Common myeloid progenitor, CD34-positive (primary cell): ENCODE results near the gene PALLD.

Source experiments
- CTCF ChIA-PET: fragments of 350-600 bp; sonication (Branson Sonifier 250); formaldehyde crosslinking; loops from one replicate; lab custom pipeline; 2021; ENCODE audit warnings: antibody characterized with exemption; lab: Charles Lee
- POLR2A ChIA-PET: fragments of 350-600 bp; sonication (Branson Sonifier 250); formaldehyde crosslinking; loops from one replicate; lab custom pipeline; 2021; ENCODE audit warnings: antibody characterized with exemption; lab: Charles Lee
- DNase-seq, 3 donors: peaks; one replicate each; pipeline versions ENCODE4 v3.0.0 to v3.0.0-alpha.2; 2013
- H3K27ac ChIP-seq, 2 experiments: 1 replicate in 1 of 2; 2 replicates in 1 of 2; pipeline ENCODE4 v1.7.0; 2013; ENCODE audit warnings: inconsistent platforms in 2 of 2, low read length in 2 of 2, mild to moderate bottlenecking in 2 of 2, low read depth in 1 of 2, moderate library complexity in 1 of 2; ENCODE audit not compliant: severe bottlenecking in 2 of 2, insufficient read depth in 1 of 2, poor library complexity in 1 of 2
- H3K27me3 ChIP-seq, 5 experiments: replicated peaks in 2 of 5; 1 replicate in 3 of 5; 2 replicates in 2 of 5; pipeline versions ENCODE4 v1.6.1 to v1.7.0; 2013; ENCODE audit warnings: low read length in 4 of 5, mild to moderate bottlenecking in 2 of 5, moderate library complexity in 2 of 5, inconsistent platforms in 1 of 5; ENCODE audit not compliant: insufficient read depth in 5 of 5, control insufficient read depth in 4 of 5
- H3K36me3 ChIP-seq, 4 experiments: 1 replicate in 2 of 4; 2 replicates in 2 of 4; pipeline versions ENCODE4 v1.6.1 to v1.7.0; 2013; ENCODE audit warnings: low read length in 3 of 4, control low read depth in 1 of 4, mild to moderate bottlenecking in 1 of 4; ENCODE audit not compliant: control insufficient read depth in 4 of 4, insufficient read depth in 4 of 4
- H3K4me1 ChIP-seq, 4 experiments: 1 replicate in 3 of 4; 2 replicates in 1 of 4; pipeline versions ENCODE4 v1.6.1 to v1.7.1; 2013; ENCODE audit warnings: low read length in 3 of 4, mild to moderate bottlenecking in 3 of 4, control low read depth in 1 of 4, inconsistent platforms in 1 of 4, moderate library complexity in 1 of 4; ENCODE audit not compliant: control insufficient read depth in 4 of 4, insufficient read depth in 4 of 4; ENCODE audit errors: control extremely low read depth in 1 of 4
- H3K4me3 ChIP-seq, 7 experiments: 1 replicate in 4 of 7; 2 replicates in 3 of 7; pipeline versions ENCODE4 v1.5.1 to v1.7.0; 2013; ENCODE audit warnings: mild to moderate bottlenecking in 7 of 7, low read length in 6 of 7, moderate library complexity in 6 of 7, inconsistent platforms in 2 of 7, low read depth in 2 of 7, control low read depth in 1 of 7; ENCODE audit not compliant: insufficient read depth in 4 of 7, control insufficient read depth in 1 of 7; ENCODE audit errors: extremely low read depth in 1 of 7
- H3K9me3 ChIP-seq, 5 experiments: 1 replicate in 4 of 5; 2 replicates in 1 of 5; pipeline versions ENCODE4 v1.6.1 to v1.7.1; 2013; ENCODE audit warnings: low read length in 4 of 5, mild to moderate bottlenecking in 2 of 5, inconsistent platforms in 1 of 5, low read depth in 1 of 5, moderate library complexity in 1 of 5; ENCODE audit not compliant: control insufficient read depth in 4 of 5, insufficient read depth in 2 of 5; ENCODE audit errors: control extremely low read depth in 1 of 5
- WGBS: methylation state at CpG from one replicate; pipeline ENCODE4 v1.1.5; 2013; ENCODE audit not compliant: insufficient coverage; 5-methylcytosine and 5-hydroxymethylcytosine counted together

PALLD gene

DNA sequence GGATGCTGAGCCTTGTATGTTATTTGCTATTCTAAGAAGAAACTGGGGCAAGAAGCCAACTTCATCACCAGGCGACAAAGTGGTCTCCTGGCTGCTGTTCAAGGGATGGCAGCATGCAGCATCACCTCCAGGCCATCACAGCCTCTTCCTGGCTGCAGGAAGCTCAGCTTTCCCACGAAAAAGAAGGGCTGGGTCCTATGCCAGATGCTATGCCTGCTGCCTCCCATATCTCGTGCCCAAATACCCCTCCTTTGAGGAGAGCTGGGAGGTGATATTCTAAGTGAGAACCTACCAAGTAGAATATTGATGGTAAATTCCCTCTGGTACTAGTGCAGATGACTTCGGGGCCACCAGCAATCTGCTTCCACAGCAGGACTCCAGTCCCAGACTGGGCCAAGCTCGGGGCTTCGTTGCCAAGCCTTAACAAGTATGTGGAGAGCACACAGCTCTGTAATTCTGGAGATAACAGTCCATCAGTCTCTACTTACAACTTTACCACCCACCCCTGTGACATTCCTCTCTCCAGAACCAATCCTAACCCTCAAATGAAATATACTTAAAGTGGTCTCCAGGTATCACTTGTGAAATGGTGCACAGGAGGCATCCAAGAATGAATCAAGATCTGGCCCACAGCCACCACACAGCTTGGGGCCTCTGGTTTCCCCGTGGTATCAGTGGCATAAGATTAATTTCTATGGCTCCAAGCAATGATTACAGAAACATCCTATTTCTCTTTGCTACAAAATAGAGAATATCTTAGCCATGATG, 149.3 kb downstream of the PALLD start:
- Histone ChIP-seq H3K27ac (no peak overlapping the region), H3K9me3 (no peaks in the 10 kb centered on the region), H3K4me3 (no peak overlapping the region), H3K4me1 (no peaks in the 10 kb centered on the region), H3K36me3 (no peaks in the 10 kb centered on the region), H3K27me3 (no peaks in the 10 kb centered on the region)
- no peak for DNase-seq
- ChIA-PET POLR2A (no interaction called here), CTCF (interaction anchor here (0.6 to 0.7 kb wide), 2 partner anchors 9 to 164 kb away, joined by 3 read pairs; no protein-coding TSS in a partner anchor)
- 86% methylated on average over 4 of the region's 7 CpGs for WGBS

DNA sequence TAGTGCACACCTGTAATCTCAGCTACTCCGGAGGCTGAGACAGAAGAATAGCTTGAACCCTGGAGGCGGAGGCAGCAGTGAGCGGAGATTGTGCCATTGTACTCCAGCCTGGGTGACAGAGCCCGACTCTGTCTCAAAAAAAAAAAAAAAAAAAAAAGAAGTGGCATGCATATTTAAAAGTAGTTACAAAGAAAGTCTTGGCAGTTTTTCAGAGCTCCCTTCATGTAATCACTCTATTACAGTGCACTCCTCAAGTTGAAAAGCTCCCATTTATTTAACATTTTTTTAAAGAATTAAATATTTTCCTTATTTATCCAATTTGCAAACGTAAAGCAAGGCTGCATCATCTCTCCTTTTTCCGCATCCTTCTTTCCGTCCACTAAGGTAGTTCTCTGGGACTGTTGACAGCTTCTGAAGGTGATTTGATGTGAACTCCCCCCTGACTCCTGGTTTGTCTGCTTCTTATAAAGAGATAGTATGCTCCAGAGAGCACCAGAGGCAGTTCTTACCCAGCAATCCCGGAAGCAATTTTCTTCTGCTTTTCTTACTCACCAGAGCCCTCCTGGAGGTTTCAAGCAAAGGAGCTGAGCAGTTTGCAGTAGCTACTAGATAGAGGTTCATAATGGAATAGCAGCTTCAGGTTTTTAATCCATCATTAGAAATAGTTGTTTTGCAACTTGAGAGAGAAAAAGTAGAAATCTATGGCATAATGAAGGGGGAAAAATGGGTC, 151.0 kb downstream of the PALLD start:
- Histone ChIP-seq H3K36me3 (no peaks in the 10 kb centered on the region), H3K4me3 (no peak overlapping the region), H3K9me3 (no peaks in the 10 kb centered on the region), H3K4me1 (no peaks in the 10 kb centered on the region), H3K27ac (no peak overlapping the region), H3K27me3 (no peaks in the 10 kb centered on the region)
- peak in 1 of 3 donors; percentile 19 for DNase-seq
- ChIA-PET CTCF (no interaction called here), POLR2A (no interaction called here)
- 100% methylated on average over 3 of the region's 8 CpGs for WGBS

DNA sequence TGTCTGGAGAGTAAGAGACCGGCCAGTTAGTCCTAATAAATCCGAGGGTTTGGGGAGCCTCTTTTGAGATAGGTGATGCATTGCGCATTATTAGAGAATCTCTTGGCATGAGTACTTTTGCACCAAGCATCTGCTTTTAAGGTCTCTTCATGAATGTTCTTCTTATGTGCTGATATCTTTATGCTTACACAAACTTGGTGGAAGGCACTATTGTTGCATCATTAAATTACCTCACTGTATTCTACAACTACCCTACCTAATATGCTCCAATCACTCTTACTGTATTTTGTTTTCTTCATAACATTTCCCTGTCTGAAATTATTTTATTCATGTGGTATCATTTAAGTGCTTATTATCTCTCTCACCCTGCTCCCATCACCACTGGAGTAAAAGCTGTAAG, 151.6 kb downstream of the PALLD start:
- Histone ChIP-seq H3K9me3 (no peaks in the 10 kb centered on the region), H3K27ac (no peak overlapping the region), H3K4me3 (no peak overlapping the region), H3K36me3 (no peaks in the 10 kb centered on the region), H3K27me3 (no peaks in the 10 kb centered on the region), H3K4me1 (no peaks in the 10 kb centered on the region)
- 93% methylated on average over 3 of the region's 3 CpGs for WGBS
- DNase-seq: no peak
- CTCF ChIA-PET: no interaction called here
- POLR2A ChIA-PET: no interaction called here

DNA sequence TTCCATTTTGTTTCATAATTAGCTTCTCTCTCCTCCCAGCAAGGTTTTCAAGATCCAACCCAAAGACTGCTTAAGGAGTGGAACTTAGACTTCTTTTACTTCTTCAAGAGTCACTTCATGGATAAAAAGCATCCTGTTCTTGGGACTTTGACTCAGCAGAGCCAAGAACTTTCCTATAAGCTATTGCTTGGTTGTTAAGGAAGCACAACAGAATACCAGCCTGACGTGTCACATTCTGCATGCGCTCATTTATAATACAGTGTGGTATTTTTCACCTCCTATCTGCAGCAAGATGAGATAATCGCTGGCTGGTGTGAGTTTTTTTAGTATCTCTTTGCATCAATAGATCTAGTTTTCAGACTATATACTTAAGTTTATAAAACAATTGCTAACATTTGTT, 152.1 kb downstream of the PALLD start:
- ChIA-PET CTCF (no interaction called here), POLR2A (no interaction called here)
- Histone ChIP-seq H3K9me3 (no peaks in the 10 kb centered on the region), H3K27ac (no peak overlapping the region), H3K4me1 (no peaks in the 10 kb centered on the region), H3K36me3 (no peaks in the 10 kb centered on the region), H3K27me3 (no peaks in the 10 kb centered on the region), H3K4me3 (no peak overlapping the region)
- 100% methylated on average over 2 of the region's 3 CpGs for WGBS
- DNase-seq: no peak

DNA sequence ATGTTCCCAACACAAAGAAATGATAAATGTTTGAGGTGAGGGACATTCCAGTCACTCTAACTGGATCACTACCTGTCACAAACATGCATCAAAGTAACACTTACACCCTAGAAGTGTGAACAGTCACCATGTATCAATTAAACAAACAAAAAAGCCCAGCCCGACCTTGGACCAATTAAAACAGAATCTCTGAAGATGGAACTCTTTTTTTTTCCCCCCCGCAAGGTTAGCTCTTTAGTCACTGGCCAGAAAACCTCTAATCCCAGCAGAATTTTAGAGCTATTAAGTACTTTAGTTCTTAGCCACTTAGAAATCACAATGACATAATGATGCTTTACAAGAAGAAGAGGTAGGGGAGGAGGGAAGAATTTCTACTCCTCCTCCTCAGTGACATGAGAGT, 154.5 kb downstream of the PALLD start:
- Histone ChIP-seq H3K36me3 (no peaks in the 10 kb centered on the region), H3K27me3 (no peaks in the 10 kb centered on the region), H3K4me3 (no peak overlapping the region), H3K4me1 (no peaks in the 10 kb centered on the region), H3K9me3 (no peaks in the 10 kb centered on the region), H3K27ac (no peak overlapping the region)
- ChIA-PET CTCF (interaction anchor here (1.3 kb wide), 1 partner anchor 9 kb away, joined by 4 read pairs; no protein-coding TSS in a partner anchor), POLR2A (interaction anchor here (0.6 kb wide), 1 partner anchor 94 kb away, joined by 3 read pairs; no protein-coding TSS in a partner anchor)
- WGBS: 100% methylated on average over 1 of the region's 2 CpGs
- no peak for DNase-seq

DNA sequence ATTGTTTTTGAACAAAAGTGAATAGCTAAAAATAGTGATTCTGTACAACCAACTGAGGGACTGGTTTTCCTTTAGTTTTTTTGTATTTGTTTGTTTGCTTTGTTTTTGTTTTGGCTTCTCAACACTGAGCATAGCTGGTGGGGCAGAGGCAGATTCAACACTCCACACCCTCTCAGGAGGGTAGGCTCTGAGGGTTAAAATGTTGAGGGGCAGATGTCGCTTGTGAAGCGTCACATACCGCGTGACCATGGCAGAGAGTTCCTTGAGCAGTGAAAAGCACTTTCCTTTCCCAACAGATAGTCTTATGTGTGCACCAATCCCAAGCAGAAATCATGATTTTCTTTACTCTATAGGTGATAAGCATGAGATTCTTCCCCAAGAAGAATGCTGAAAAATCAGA, 155.0 kb downstream of the PALLD start:
- no peak overlapping the region for H3K27ac ChIP-seq
- no peaks in the 10 kb centered on the region for H3K9me3 ChIP-seq
- ChIA-PET POLR2A (no interaction called here), CTCF (interaction anchor here (1.3 kb wide), 1 partner anchor 9 kb away, joined by 4 read pairs; no protein-coding TSS in a partner anchor)
- DNase-seq: no peak
- no peaks in the 10 kb centered on the region for H3K36me3 ChIP-seq
- H3K4me3 ChIP-seq: no peak overlapping the region
- WGBS: no CpG with 5 or more reads among the region's 4 CpGs
- H3K27me3 ChIP-seq: no peaks in the 10 kb centered on the region
- no peaks in the 10 kb centered on the region for H3K4me1 ChIP-seq

DNA sequence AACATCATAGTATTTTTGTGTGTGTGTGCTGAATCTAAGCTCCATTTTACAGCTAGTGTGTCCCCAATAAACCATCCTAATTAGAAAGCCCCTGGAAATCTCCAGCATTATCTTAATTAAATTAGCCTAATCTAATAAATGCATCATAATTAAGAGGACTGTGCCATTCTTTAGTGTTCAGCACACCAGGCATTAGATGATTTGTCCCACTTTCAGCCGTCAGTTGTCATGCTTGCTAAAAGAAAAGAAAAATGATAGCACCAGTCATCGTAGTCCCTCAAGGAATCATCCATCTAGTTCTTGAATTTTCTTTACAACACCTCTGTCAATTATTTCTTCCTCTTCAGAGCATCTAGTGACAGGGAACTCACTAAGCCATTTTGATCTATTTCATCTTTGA, 155.9 kb downstream of the PALLD start:
- ChIA-PET POLR2A (no interaction called here), CTCF (interaction anchor here (1.0 kb wide), 1 partner anchor 8 kb away, joined by 3 read pairs; no protein-coding TSS in a partner anchor)
- 100% methylated on average over 2 of the region's 2 CpGs for WGBS

More for the DNA sequence above, 155.9 kb downstream of the PALLD start:
- Histone ChIP-seq H3K9me3 (no peaks in the 10 kb centered on the region), H3K36me3 (no peaks in the 10 kb centered on the region), H3K4me3 (no peak overlapping the region), H3K27me3 (no peaks in the 10 kb centered on the region), H3K27ac (no peak overlapping the region), H3K4me1 (no peaks in the 10 kb centered on the region)
- no peak for DNase-seq
